GM12801 (cell line): ENCODE data around the gene SRMS.

ENCODE experiments used
- TF ChIP-seq, protein P1 (sequence below): IDR thresholded peaks from one replicate; pipeline ENCODE4 v1.5.1; 2011; ENCODE audit warnings: control low read depth; ENCODE audit not compliant: insufficient read length; ENCODE audit errors: extremely low read depth

The SRMS gene

DNA sequence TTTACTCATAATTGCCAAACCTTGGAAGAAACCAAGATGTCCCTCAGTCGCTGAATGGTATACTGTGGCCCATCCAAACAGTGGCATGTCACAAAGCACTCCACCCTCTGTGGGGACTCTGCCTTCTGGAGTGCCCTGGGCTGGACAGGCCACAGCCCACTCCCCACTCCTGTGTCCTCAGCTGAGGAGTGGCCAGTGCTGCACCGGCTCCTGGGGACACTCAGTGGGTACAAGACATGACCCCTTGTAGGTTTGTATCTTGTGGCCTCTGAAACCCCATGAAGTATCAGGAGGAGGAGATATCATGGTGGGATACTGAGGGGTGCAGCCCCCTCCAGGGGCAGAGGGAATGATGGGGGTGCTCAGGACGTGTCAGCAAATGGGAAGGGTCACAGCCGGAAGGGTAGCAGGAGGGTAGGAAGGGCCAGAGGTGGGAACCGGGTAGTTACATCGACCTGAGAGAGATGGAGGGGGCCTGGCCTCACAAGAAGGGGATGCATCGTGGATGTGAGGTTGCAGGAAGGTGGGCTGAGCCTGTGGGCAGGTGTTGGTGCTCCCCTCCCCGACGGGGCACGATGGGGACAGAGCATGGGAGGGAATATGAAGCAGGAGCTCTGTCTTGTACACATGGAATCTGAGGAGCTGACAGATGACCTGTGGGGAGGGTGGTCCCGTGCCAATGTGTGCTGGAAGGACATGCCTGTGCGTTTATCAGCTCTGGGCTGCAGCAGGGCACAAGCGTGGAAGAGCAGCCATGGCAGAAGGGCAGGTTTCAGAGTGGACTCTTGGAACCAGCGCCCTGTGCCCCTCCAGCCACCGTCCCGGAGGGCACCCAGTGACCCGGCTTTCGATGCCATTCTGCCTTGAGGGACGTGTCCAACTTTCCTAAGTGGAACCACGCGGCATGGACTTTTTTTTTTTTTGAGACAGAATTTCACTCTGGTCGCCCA lies 38.3 kb upstream of the SRMS start:
- TF ChIP-seq, protein P1, sequence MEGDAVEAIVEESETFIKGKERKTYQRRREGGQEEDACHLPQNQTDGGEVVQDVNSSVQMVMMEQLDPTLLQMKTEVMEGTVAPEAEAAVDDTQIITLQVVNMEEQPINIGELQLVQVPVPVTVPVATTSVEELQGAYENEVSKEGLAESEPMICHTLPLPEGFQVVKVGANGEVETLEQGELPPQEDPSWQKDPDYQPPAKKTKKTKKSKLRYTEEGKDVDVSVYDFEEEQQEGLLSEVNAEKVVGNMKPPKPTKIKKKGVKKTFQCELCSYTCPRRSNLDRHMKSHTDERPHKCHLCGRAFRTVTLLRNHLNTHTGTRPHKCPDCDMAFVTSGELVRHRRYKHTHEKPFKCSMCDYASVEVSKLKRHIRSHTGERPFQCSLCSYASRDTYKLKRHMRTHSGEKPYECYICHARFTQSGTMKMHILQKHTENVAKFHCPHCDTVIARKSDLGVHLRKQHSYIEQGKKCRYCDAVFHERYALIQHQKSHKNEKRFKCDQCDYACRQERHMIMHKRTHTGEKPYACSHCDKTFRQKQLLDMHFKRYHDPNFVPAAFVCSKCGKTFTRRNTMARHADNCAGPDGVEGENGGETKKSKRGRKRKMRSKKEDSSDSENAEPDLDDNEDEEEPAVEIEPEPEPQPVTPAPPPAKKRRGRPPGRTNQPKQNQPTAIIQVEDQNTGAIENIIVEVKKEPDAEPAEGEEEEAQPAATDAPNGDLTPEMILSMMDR: no peak

DNA sequence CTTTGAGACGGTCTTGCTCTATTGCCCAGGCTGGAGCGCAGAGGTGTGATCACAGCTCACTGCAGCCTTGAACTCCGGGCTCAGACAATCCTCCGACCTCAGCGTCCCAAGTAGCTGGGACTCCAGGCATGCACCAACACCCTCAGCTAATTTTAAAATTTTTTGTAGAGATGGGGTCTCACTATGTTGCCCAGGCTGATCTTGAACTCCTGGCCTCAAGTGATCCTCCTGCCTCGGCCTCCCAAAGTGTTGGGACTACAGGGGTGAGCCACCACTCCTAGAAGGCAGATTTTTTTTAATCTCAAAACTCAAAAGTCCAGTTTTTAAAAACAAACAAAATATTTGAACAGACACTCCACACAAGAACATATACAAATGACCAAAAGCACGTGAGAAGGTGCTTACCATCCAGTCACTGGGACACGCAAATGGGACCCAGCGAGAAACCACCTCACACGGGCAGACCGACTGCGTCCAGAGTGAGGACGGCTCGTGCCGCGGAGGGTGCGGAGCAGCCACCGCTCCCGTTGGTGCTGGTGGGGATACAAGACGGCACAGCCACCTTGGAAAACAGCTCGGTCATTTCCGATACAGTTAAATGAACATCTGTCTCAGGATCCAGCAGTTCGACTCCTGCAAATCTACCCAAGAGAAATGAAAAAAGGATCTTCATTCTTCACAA lies 35.0 kb upstream of the SRMS start:
- TF ChIP-seq, protein P1: no peak

DNA sequence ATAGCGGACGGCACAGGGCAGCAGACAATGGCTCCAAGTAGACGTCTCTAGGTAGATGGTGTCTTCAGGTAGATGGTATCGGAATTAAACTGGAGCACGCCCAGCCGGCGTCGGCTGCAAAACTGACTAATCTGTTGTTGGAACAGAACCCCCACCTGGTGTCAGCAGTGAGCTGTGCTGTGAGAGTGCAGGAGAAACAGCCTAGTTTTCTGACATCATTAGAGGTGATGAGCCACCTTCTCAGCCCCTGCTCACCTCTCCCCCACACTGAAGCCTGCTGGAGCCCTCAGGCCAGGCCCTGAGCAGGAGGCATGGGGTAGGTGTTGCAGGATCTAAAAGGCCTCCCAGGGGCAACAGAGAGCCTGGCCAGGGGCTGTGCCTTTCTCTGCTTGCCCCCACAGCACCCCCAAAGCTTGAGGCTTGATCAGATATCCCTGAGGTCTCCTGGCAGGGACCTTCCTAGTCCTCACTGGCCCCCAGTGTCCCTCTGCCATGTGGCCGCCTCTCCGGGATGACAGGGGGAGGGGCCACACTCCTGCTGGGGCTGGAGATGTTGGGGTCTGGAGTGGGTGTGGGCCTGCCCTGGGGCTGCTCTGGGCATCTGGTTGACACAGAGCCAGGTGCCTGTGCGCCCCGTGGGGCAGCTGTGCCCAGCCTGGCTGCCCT lies 33.4 kb upstream of the SRMS start:
- TF ChIP-seq, protein P1: no peak

DNA sequence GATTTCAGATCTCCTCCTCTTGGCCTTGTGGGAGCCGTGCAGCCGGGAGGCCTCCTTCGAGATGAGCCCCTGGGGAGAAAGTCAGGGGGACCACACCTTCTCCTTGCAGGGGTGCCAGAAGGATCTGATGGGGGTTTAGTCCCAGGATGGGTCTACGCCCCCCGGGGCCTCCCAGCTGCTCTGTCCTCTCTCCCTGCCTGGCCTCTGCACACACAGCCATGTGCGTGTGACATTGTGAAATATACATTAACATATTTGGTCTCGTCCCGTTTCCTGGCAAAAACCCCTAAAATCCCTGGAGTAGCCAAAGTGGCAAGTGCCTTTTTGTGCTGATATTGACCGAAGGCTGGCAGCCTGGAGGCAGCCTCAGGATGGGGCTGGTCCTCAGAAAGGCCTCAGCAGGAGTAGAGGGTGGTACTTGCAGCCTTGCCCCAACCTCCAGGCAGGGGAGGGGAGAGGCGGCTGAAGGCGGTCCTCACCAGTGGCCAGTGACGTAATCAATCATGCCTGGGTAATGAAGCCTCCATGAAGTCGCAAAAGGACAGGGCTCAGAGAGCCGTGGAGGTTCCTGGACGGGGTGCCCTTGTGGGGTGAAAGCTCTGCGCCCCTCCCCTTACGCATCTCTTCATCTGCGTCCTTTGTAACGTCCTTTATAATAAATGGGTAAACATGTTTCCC lies 31.6 kb upstream of the SRMS start:
- TF ChIP-seq, protein P1: no peak

DNA sequence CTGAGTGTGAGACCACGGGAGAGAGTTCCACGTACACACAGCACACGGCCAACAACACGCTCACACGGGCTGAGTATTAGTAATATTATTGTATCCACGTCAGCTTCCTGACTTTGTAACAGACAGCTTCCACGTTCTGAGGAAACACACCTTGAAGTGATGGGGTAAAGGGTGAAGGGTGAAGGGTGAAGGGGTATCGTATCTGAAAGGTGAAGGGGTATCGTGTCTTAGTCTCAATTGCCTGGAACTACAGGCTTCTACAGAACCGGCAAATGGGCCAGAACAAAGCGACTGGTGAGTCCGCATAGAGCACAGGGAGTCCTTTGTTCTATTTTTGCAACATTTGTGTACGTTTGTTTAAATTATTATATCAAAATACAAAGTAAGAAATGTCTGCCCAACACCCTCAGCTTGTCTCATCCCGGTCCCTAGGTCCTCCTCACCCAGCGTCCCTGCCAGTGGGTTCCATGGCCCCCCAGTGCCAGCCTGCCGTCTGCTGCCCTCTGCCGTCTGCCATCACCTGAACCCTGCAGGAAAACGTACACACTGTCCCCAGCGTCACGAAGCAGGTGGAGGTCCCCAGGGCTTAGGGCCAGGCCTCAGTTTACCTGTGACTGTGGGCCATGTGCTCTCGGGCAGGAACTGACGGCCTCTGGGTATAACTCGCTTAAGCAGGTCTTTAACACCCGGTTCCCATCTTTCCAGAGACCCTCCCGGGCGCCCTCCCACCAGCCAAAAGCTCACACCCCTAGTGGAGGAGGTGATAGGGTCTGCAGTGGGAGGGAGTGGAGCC lies 30.9 kb upstream of the SRMS start:
- TF ChIP-seq, protein P1: no peak

DNA sequence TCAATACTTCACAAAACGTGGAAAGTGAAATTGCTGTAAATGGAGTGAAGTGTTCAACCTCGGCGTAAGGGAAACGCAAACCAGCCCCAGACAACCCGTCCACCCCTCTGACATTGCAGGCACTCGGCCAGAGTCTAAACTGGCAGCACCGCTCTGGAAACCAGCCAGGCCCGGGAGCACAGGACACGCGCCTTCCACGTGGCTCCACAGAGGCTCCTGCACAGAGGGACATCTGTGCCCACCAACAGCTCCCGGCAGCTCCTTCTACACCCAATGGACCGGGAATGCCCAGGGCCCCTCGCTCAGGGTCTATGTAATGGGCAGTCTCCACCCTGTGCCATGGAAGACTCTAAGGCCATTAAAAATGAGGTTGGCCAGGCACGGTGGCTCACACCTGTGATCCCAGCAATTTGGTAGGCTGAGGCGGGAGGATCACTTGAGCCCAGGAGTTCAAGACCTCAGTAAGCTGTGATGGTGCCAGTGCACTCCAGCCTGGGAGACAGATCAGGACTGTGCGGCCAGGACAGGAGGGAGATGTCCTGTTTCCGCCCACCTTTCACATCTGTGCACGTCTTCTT lies 29.9 kb upstream of the SRMS start:
- TF ChIP-seq, protein P1: no peak
